HG02885 (cell line): ENCODE measurements around the gene ZBTB8B.
"Not testable (repeated sequence)": the region's sequence is repeated elsewhere in the genome, so short reads cannot be mapped to it uniquely, and the experiment has no call there.

Source experiments
- ATAC-seq: cut with Tn5 transposase; IDR thresholded peaks from one replicate; pipeline ENCODE4 v1.9.1; 2021; ENCODE audit warnings: mild to moderate bottlenecking; ENCODE audit not compliant: unreplicated experiment, poor library complexity

Gene ZBTB8B

GRCh38 chr1:32464716-32465577 lies at the start of gene ZBTB8B:
Gene ZBTB8B (plus strand): TSS chr1:32465072. CDS start chr1:32470625, 5,553 bp downstream.
- ATAC-seq, result no peak

GRCh38 chr1:32421775-32422174 lies 43.1 kb upstream of the ZBTB8B start:
- no peak for ATAC-seq

DNA sequence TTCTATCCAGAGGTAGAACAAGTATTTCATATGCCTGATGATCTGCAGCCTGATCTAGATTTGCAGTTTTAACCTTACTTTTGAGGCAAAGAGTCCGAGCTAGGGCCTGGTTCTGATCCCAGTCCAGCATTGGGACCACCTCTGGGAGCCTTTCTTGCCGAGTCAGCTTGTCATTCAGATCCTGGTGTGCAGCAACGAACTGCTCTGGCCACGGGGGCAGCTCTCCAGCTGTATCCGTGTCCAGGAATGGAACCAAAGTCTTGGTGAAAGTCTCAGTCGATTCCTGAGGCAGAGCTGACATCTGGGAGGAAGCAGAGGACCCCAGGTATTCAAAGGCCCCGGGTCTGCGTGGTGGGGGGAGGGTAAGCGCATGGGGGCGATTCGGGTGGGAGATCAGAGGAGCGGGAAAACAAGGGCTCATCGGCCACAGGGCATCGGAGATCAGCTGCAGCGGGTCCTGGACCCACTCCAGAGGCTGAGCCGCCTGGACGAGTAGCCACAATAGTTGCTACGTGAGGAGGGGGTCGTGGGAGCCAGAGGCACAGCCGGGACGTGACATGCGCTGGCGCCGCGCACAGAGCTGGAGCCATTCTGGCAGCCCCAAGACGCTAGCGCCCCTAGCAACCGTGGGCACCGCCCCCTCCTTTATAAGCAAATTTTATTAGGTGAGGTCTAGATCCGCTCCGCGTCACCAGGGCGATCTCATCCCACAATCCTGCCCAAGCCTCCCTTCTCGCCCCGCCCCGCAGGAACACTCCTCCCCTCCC lies 38.2 kb upstream of the ZBTB8B start:
- ATAC-seq, result no peak

- no peak for ATAC-seq
Observed at GRCh38 chr1:32427264-32427963, 37.5 kb upstream of the ZBTB8B start.

DNA sequence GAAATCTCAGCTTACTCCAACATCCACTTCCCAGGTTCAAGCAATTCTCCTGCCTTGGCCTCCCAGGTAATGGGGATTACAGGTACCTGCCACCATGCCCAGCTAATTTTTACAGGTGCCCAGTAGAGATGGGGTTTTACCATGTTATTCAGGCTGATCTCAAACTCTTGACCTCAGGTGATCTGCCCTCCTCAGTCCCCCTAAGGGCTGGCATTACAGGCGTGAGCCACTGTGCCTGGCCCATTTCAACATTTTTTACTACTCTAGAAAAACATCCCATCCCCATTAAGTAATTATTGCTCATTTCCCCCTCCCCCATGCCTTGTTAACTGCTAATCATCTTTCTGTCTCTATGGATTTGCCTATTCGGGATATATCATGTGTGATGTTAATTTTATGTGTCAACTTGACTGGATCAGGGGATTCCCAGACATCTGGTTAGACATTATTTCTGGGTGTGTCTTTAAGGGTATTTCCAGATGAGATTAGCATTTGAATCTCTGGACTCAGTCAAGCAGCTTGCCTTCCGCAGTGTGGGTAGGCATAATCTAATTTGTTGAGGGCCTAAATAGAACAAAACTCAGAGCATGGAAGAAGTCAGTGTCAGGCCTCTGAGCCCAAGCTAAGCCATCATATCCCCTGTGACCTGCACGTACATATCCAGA lies 33.0 kb upstream of the ZBTB8B start:
- ATAC-seq, result no peak

- no peak for ATAC-seq
Observed at GRCh38 chr1:32438136-32438535, 26.7 kb upstream of the ZBTB8B start.

- not testable (repeated sequence) for ATAC-seq
Observed at GRCh38 chr1:32438777-32439176, 26.1 kb upstream of the ZBTB8B start.

DNA sequence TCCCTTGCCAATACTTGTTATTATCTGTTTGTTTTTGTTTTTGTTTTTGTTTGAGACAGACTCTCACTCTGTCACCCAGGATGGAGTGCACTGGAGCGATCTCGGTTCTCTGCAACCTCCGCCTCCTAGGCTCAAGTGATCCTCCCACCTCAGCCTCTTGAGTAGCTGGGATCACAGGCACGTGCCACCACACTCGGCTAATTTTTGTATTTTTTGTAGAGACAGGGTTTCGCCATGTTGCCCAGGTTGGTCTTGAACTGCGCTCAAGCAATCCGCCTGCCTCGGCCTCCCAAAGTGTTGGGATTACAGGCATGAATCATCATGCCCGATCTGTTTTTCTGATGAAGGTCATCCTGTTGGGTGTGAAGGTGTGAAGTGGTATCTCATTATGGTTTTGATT lies 23.4 kb upstream of the ZBTB8B start:
- ATAC-seq, result not testable (repeated sequence)

- ATAC-seq, result no peak
Observed at GRCh38 chr1:32447469-32448185, 17.2 kb upstream of the ZBTB8B start.

DNA sequence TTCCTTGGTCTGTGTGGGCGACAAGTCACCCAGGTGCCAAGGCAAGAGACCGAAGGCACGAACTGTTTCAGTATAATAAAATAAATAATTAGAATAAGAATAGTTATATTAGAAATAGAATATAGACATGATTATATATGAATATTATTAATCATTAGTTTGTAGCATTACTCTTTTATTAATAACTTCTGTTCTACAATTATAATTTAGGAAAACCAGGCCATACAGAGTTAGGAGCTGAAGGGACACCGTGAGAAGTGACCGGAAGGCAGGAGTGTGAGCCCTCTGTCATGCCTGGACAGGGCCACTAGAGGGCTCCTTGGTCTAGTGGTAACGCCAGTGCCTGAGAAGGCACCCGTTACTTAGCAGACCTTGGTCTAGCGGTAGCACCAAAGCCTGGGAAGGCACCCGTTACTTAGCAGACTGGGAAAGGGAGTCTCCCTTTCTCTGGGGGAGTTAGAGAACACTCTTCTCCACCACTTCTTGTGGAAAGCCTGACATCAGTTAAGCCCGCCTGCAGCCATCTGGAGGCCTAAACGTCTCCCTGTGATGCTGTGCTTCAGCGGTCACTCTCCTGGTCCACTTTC lies 16.6 kb upstream of the ZBTB8B start:
- ATAC-seq, result not testable (repeated sequence)

- ATAC-seq, result no peak
Observed at GRCh38 chr1:32448773-32449456, 16.0 kb upstream of the ZBTB8B start.

DNA sequence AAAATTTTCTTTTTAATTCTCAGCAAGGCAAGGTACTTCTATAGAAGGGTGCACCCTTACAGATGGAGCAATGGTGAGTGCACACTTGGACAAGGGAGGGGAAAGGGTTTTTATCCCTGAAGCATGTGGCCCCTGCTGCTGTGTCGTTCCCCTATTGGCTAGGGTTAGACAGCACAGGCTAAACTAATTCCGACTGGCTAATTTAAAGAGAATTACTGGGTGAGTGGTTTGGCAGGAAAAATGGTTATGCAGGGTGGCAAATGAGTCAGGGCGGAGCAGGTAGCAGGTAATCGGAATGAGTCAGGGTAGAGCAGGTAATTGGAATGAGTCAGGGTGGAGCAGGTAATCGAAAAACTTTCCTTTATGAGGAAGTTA lies 15.4 kb upstream of the ZBTB8B start:
- ATAC-seq, result not testable (repeated sequence)

GRCh38 chr1:32454726-32455125 lies 10.1 kb upstream of the ZBTB8B start:
- no peak for ATAC-seq

DNA sequence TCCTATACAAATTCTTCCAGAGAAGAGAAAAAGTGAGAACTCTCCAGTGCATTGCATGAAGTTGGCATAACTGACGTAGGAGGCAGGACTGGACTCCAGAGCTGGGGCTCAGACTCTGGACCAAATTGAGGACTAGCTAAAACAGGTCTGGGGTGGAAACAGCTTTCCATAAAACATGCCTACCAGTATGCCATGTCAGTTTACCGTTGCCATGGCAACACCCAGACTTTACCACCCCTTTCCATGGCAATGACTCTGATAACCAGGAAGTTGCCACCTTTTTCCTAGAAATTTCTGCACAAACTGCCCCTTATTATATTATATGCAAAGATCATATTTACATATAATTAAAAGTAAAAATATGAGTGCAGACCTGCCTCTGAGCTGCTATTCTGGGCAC lies 8.9 kb upstream of the ZBTB8B start:
- ATAC-seq, result no peak

DNA sequence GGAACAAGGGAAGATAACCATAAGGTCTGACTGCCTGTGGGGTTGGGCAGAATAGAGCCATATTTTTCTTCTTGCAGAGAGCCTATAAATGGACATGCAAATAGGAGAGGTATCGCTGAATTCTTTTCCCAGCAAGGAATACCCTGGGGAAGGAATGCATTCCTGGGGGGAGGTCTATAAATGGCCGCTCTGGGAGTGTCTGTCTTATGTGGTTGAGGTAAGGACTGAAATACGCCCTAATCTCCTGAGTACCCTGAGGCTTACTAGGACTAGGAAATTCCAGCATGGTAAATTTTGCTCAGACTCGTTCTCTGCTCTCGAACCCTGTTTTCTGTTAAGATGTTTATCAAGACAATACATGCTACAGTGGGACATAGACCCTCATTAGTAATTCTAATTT lies 6.1 kb upstream of the ZBTB8B start:
- ATAC-seq, result not testable (repeated sequence)

DNA sequence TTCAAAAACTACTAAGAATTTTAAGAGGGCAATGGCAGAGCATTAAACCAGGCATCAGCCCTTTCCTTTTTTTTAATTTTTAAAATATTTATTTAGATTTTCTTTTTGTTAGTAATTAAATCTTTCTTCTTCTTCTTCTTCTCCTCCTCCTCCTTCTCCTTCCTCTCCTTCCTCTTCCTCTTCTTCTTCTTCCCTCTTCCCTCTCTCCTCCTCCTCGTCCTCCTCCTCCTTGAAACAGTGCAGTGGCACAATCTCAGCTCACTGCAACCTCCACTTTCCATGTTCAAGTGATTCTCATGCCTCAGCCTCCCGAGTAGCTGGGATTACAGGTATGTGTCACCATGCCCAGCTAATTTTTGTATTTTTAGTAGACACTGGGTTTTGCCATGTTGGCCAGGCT lies 1.9 kb upstream of the ZBTB8B start:
- ATAC-seq, result not testable (repeated sequence)

DNA sequence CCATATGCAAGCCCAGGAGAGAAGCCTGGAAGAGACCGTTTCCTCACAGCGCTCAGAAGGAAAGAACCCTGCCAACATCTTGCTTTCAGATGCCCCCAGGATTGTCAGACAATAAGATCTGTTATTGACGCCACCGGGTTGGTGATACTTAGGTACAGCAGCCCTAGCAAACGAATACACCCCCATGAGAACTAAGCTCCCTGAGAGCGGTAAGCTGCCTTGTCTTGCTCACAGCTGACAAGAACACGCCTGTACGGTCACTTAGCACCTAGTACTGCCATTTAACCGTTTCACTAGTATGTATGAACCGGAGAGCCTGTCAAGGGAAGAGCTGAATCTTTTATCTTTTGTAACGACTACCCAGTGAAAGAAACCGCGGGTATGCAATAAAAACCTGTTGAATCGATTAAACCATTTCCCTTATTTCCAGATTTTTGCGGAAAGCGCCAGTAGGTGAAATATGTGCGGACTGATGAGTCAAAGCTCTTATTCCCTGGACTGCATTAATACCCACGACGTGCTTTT lies 619 bp upstream of the ZBTB8B start:
- ATAC-seq, result no peak

GRCh38 chr1:32465578-32465933 lies 684 bp downstream of the ZBTB8B start:
- no peak for ATAC-seq

DNA sequence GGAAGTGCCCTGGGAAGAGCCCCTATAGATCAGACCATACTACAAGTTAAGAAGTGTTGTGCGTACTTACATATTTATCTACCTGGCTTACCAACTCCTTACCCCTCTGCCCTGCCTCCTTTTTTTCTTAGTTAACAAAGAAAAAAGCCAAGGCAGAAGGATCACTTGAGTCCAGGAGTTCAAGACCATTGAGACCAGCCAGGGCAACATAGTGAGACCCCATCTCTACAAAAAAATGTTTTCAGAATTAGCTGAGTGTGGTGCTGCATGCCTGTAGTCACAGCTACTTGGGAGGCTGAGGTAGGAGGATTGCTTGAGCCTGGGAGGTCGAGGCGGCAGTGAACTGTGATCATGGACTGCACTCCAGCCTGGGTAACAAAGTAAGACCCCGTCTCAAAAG lies 1.9 kb downstream of the ZBTB8B start:
- no peak for ATAC-seq
